Activated CD4-positive, alpha-beta T cell treated with anti-CD3 and anti-CD28 coated beads, Interleukin-2, amount 10 ng/mL, durations not matched to agents 7 days and 5 days (primary cell): Measurements from ENCODE around the gene GNA12. TPM values are rescaled to one million over a fixed set of nuclear protein-coding genes. Genes with fewer than 3 reads are reported as not detected.
"Not testable (repeated sequence)": the region's sequence is repeated elsewhere in the genome, so short reads cannot be mapped to it uniquely, and the experiment has no call there.

Source experiments
- CTCF ChIA-PET: fragments of 350-600 bp; sonication (Branson Sonifier 250); formaldehyde crosslinking; loops from one replicate; lab custom pipeline; 2021; ENCODE audit warnings: antibody characterized with exemption; lab: Charles Lee
- POLR2A ChIA-PET: fragments of 350-600 bp; sonication (Branson Sonifier 250); formaldehyde crosslinking; loops from one replicate; lab custom pipeline; 2021; ENCODE audit warnings: antibody characterized with exemption; lab: Charles Lee
- DNase-seq: peaks from one replicate; pipeline ENCODE4 v3.0.0-alpha.2; 2020
- H3K27ac Mint-ChIP-seq: one replicate; pipeline ENCODE4 v1.8.0; 2021; ENCODE audit warnings: mild to moderate bottlenecking, moderate library complexity, mixed read lengths
- H3K27me3 Mint-ChIP-seq: one replicate; pipeline ENCODE4 v1.8.0; 2021; ENCODE audit warnings: mixed read lengths
- H3K36me3 Mint-ChIP-seq: one replicate; pipeline ENCODE4 v1.8.0; 2021; ENCODE audit warnings: low read depth, mixed read lengths
- H3K4me1 Mint-ChIP-seq: one replicate; pipeline ENCODE4 v1.8.0; 2021; ENCODE audit warnings: mixed read lengths
- H3K4me3 Mint-ChIP-seq: one replicate; pipeline ENCODE4 v1.8.0; 2021; ENCODE audit warnings: mild to moderate bottlenecking, moderate library complexity, mixed read lengths
- H3K9me3 Mint-ChIP-seq: one replicate; pipeline ENCODE4 v1.8.0; 2021; ENCODE audit warnings: mixed read lengths
- total RNA-seq, 2 experiments: library from RNA; stranded (reverse); gene quantifications; one replicate each; pipeline ENCODE4 v1.2.3, GENCODE V29; 2021

GNA12 gene
- total RNA-seq, 2 experiments from 2014 or later, result 16.2 to 17.1 TPM

- H3K4me3 Mint-ChIP-seq, result peak overlapping the region; percentile 56
- ChIA-PET POLR2A (interaction anchor here (1.1 to 1.6 kb wide), 2 partner anchors 11 to 15 kb away, joined by 3 to 8 read pairs; no protein-coding TSS in a partner anchor), CTCF (interaction anchor here (0.5 to 6.8 kb wide), 10 partner anchors 9 to 277 kb away, joined by 3 to 84 read pairs (median 4); no protein-coding TSS in a partner anchor)
- H3K27me3 Mint-ChIP-seq, result peaks cover 7% of the 10 kb centered on the region
- DNase-seq, result no peak
- H3K4me1 Mint-ChIP-seq, result peaks cover 38% of the 10 kb centered on the region
- peak overlapping the region; percentile 76 for H3K27ac Mint-ChIP-seq
- H3K36me3 Mint-ChIP-seq, result no peaks in the 10 kb centered on the region
- no peaks in the 10 kb centered on the region for H3K9me3 Mint-ChIP-seq
These were observed 144.9 kb downstream of the GNA12 start for GRCh38 chr7:2699289-2699620.

- H3K27me3 Mint-ChIP-seq, result peaks cover 7% of the 10 kb centered on the region
- H3K9me3 Mint-ChIP-seq, result no peaks in the 10 kb centered on the region
- no peaks in the 10 kb centered on the region for H3K36me3 Mint-ChIP-seq
- peak; percentile 86 for DNase-seq
- CTCF ChIA-PET, result interaction anchor here (0.5 to 6.8 kb wide), 10 partner anchors 9 to 276 kb away, joined by 3 to 84 read pairs (median 4); no protein-coding TSS in a partner anchor
- H3K4me3 Mint-ChIP-seq, result peak overlapping the region; percentile 56
- H3K4me1 Mint-ChIP-seq, result peaks cover 38% of the 10 kb centered on the region
- peak overlapping the region; percentile 76 for H3K27ac Mint-ChIP-seq
- POLR2A ChIA-PET, result interaction anchor here (0.8 to 1.6 kb wide), 3 partner anchors 12 to 17 kb away, joined by 3 to 8 read pairs (median 3); no protein-coding TSS in a partner anchor
These were observed 145.4 kb downstream of the GNA12 start for GRCh38 chr7:2698581-2699288.

- Mint-ChIP-seq H3K27me3 (peaks cover 25% of the 10 kb centered on the region), H3K4me1 (peaks cover 27% of the 10 kb centered on the region)
- POLR2A ChIA-PET, H3K27ac Mint-ChIP-seq, H3K9me3 Mint-ChIP-seq, H3K36me3 Mint-ChIP-seq, DNase-seq, H3K4me3 Mint-ChIP-seq: not testable (repeated sequence)
- CTCF ChIA-PET, result interaction anchor here (3.0 kb wide), 1 partner anchor 16 kb away, joined by 18 read pairs; no protein-coding TSS in a partner anchor
These were observed 150.0 kb downstream of the GNA12 start for GRCh38 chr7:2694122-2694436.

GRCh38 chr7:2693420-2694121, 150.5 kb downstream of the GNA12 start:
- Mint-ChIP-seq H3K4me1 (peaks cover 27% of the 10 kb centered on the region), H3K27me3 (peaks cover 30% of the 10 kb centered on the region), H3K27ac (peak overlapping the region; percentile 50)
- H3K4me3 Mint-ChIP-seq, H3K36me3 Mint-ChIP-seq, H3K9me3 Mint-ChIP-seq, DNase-seq, POLR2A ChIA-PET: not testable (repeated sequence)
- CTCF ChIA-PET, result interaction anchor here (3.0 kb wide), 1 partner anchor 17 kb away, joined by 18 read pairs; no protein-coding TSS in a partner anchor

- Mint-ChIP-seq H3K4me1 (peaks cover 21% of the 10 kb centered on the region), H3K27me3 (peaks cover 35% of the 10 kb centered on the region), H3K9me3 (no peaks in the 10 kb centered on the region), H3K36me3 (no peaks in the 10 kb centered on the region), H3K27ac (no peak overlapping the region), H3K4me3 (no peak overlapping the region)
- POLR2A ChIA-PET, result no interaction called here
- no peak for DNase-seq
- CTCF ChIA-PET, result interaction anchor here (3.0 kb wide), 1 partner anchor 18 kb away, joined by 18 read pairs; no protein-coding TSS in a partner anchor
These were observed 151.6 kb downstream of the GNA12 start for GRCh38 chr7:2692543-2692942.

- DNase-seq, H3K9me3 Mint-ChIP-seq, H3K36me3 Mint-ChIP-seq, H3K4me3 Mint-ChIP-seq, POLR2A ChIA-PET, H3K27ac Mint-ChIP-seq: not testable (repeated sequence)
- CTCF ChIA-PET, result interaction anchor here (1.2 to 3.0 kb wide), 3 partner anchors 11 to 46 kb away, joined by 3 to 18 read pairs (median 11); no protein-coding TSS in a partner anchor
- H3K27me3 Mint-ChIP-seq, result peaks cover 38% of the 10 kb centered on the region
- H3K4me1 Mint-ChIP-seq, result peaks cover 18% of the 10 kb centered on the region
These were observed 152.1 kb downstream of the GNA12 start for GRCh38 chr7:2691932-2692439.

GRCh38 chr7:2691011-2691707, 152.9 kb downstream of the GNA12 start:
- Mint-ChIP-seq H3K9me3 (no peaks in the 10 kb centered on the region), H3K4me3 (no peak overlapping the region), H3K27ac (no peak overlapping the region), H3K36me3 (no peaks in the 10 kb centered on the region), H3K4me1 (peaks cover 18% of the 10 kb centered on the region), H3K27me3 (peaks cover 40% of the 10 kb centered on the region)
- CTCF ChIA-PET, result interaction anchor here (0.6 to 3.0 kb wide), 5 partner anchors 10 to 205 kb away, joined by 3 to 18 read pairs (median 11); no protein-coding TSS in a partner anchor
- DNase-seq, result no peak
- POLR2A ChIA-PET, result no interaction called here

- Mint-ChIP-seq H3K27ac (no peak overlapping the region), H3K9me3 (no peaks in the 10 kb centered on the region), H3K4me3 (no peak overlapping the region), H3K27me3 (peaks cover 44% of the 10 kb centered on the region), H3K4me1 (peaks cover 18% of the 10 kb centered on the region), H3K36me3 (no peaks in the 10 kb centered on the region)
- DNase-seq, result no peak
- ChIA-PET CTCF (interaction anchor here (0.7 to 2.4 kb wide), 6 partner anchors 9 to 239 kb away, joined by 3 to 16 read pairs (median 4); no protein-coding TSS in a partner anchor), POLR2A (no interaction called here)
These were observed 154.0 kb downstream of the GNA12 start for GRCh38 chr7:2689951-2690705.

- H3K36me3 Mint-ChIP-seq, result no peaks in the 10 kb centered on the region
- ChIA-PET POLR2A (no interaction called here), CTCF (interaction anchor here (1.4 to 2.4 kb wide), 4 partner anchors 8 to 29 kb away, joined by 3 to 16 read pairs (median 8); no protein-coding TSS in a partner anchor)
- DNase-seq, result no peak
- H3K27me3 Mint-ChIP-seq, result peaks cover 44% of the 10 kb centered on the region
- peaks cover 18% of the 10 kb centered on the region for H3K4me1 Mint-ChIP-seq
- H3K9me3 Mint-ChIP-seq, result no peaks in the 10 kb centered on the region
- no peak overlapping the region for H3K27ac Mint-ChIP-seq
- no peak overlapping the region for H3K4me3 Mint-ChIP-seq
These were observed 154.7 kb downstream of the GNA12 start for GRCh38 chr7:2689343-2689847.

GRCh38 chr7:2688409-2689342, 155.4 kb downstream of the GNA12 start:
- no peak overlapping the region for H3K4me3 Mint-ChIP-seq
- peaks cover 44% of the 10 kb centered on the region for H3K27me3 Mint-ChIP-seq
- no peaks in the 10 kb centered on the region for H3K36me3 Mint-ChIP-seq
- H3K9me3 Mint-ChIP-seq, result no peaks in the 10 kb centered on the region
- POLR2A ChIA-PET, result no interaction called here
- CTCF ChIA-PET, result interaction anchor here (2.3 to 3.6 kb wide), 2 partner anchors 21 kb away, joined by 14 to 16 read pairs; no protein-coding TSS in a partner anchor
- no peak for DNase-seq
- H3K27ac Mint-ChIP-seq, result no peak overlapping the region
- peaks cover 18% of the 10 kb centered on the region for H3K4me1 Mint-ChIP-seq

GRCh38 chr7:2687881-2688318, 156.2 kb downstream of the GNA12 start, which contains the start of gene AMZ1:
Gene AMZ1, plus strand, starts transcription at chr7:2688202. Its CDS starts 12,250 bp downstream, at chr7:2700452.
- CTCF ChIA-PET, result interaction anchor here (1.8 to 3.6 kb wide), 3 partner anchors 17 to 257 kb away, joined by 4 to 14 read pairs (median 6); no protein-coding TSS in a partner anchor
- Mint-ChIP-seq H3K4me1 (peaks cover 18% of the 10 kb centered on the region), H3K4me3 (no peak within 1 kb of the TSS), H3K9me3 (no peaks in the 10 kb centered on the region), H3K36me3 (no peaks in the 10 kb centered on the region), H3K27me3 (peaks cover 44% of the 10 kb centered on the region), H3K27ac (no peak within 1 kb of the TSS)
- no peak for DNase-seq
- POLR2A ChIA-PET, result no interaction called here
